IPS-15b (cell line): ENCODE results near the gene SPATA31D4.

ENCODE experiments used
- H3K27me3 ChIP-seq: one replicate; pipeline ENCODE4 v1.6.1; 2013; ENCODE audit warnings: low read length; ENCODE audit not compliant: control insufficient read depth, insufficient read depth
- H3K36me3 ChIP-seq: one replicate; pipeline ENCODE4 v1.6.1; 2013; ENCODE audit warnings: low read length; ENCODE audit not compliant: control insufficient read depth, insufficient read depth
- H3K4me1 ChIP-seq: one replicate; pipeline ENCODE4 v1.6.1; 2013; ENCODE audit warnings: mild to moderate bottlenecking, low read length; ENCODE audit not compliant: control insufficient read depth, insufficient read depth
- H3K4me3 ChIP-seq: one replicate; pipeline ENCODE4 v1.5.1; 2013; ENCODE audit warnings: low read depth, low read length
- H3K9ac ChIP-seq: one replicate; pipeline ENCODE4 v1.6.1; 2013; ENCODE audit warnings: low read depth, mild to moderate bottlenecking, low read length
- H3K9me3 ChIP-seq: one replicate; pipeline ENCODE4 v1.6.1; 2013; ENCODE audit warnings: mild to moderate bottlenecking, low read length; ENCODE audit not compliant: control insufficient read depth, insufficient read depth

The SPATA31D4 gene

GRCh38 chr9:81969971-81970370, 41.7 kb downstream of the SPATA31D4 start:
- H3K9ac ChIP-seq: no peak overlapping the region

GRCh38 chr9:81971727-81972126, 43.5 kb downstream of the SPATA31D4 start:
- Histone ChIP-seq H3K4me3 (no peak overlapping the region), H3K36me3 (no peaks in the 10 kb centered on the region), H3K9ac (no peak overlapping the region), H3K4me1 (no peaks in the 10 kb centered on the region), H3K9me3 (no peaks in the 10 kb centered on the region), H3K27me3 (no peaks in the 10 kb centered on the region)

More at GRCh38 chr9:81969971-81970370, 41.7 kb downstream of the SPATA31D4 start:
- Histone ChIP-seq H3K4me3 (no peak overlapping the region), H3K9me3 (no peaks in the 10 kb centered on the region), H3K36me3 (no peaks in the 10 kb centered on the region), H3K4me1 (no peaks in the 10 kb centered on the region), H3K27me3 (no peaks in the 10 kb centered on the region)

GRCh38 chr9:81974764-81975163, 46.5 kb downstream of the SPATA31D4 start:
- Histone ChIP-seq H3K36me3 (no peaks in the 10 kb centered on the region), H3K27me3 (no peaks in the 10 kb centered on the region), H3K4me3 (no peak overlapping the region), H3K9ac (no peak overlapping the region), H3K9me3 (no peaks in the 10 kb centered on the region), H3K4me1 (no peaks in the 10 kb centered on the region)

- Histone ChIP-seq H3K36me3 (no peaks in the 10 kb centered on the region), H3K9me3 (no peaks in the 10 kb centered on the region), H3K27me3 (no peaks in the 10 kb centered on the region), H3K4me1 (no peaks in the 10 kb centered on the region), H3K4me3 (no peak overlapping the region), H3K9ac (no peak overlapping the region)
Observed at GRCh38 chr9:81976351-81976750, 48.1 kb downstream of the SPATA31D4 start.

GRCh38 chr9:81979196-81979595, 51.0 kb downstream of the SPATA31D4 start:
- no peaks in the 10 kb centered on the region for H3K36me3 ChIP-seq
- H3K9ac ChIP-seq: no peak overlapping the region

GRCh38 chr9:81980568-81980967, 52.3 kb downstream of the SPATA31D4 start:
- H3K27me3 ChIP-seq: no peaks in the 10 kb centered on the region
- no peaks in the 10 kb centered on the region for H3K36me3 ChIP-seq
- no peaks in the 10 kb centered on the region for H3K9me3 ChIP-seq
- no peak overlapping the region for H3K9ac ChIP-seq
- H3K4me3 ChIP-seq: no peak overlapping the region
- no peaks in the 10 kb centered on the region for H3K4me1 ChIP-seq

More at GRCh38 chr9:81979196-81979595, 51.0 kb downstream of the SPATA31D4 start:
- Histone ChIP-seq H3K9me3 (no peaks in the 10 kb centered on the region), H3K4me3 (no peak overlapping the region), H3K27me3 (no peaks in the 10 kb centered on the region), H3K4me1 (no peaks in the 10 kb centered on the region)

GRCh38 chr9:81981883-81982282, 53.7 kb downstream of the SPATA31D4 start:
- H3K27me3 ChIP-seq: no peaks in the 10 kb centered on the region
- H3K9me3 ChIP-seq: no peaks in the 10 kb centered on the region
- no peak overlapping the region for H3K4me3 ChIP-seq
- H3K36me3 ChIP-seq: no peaks in the 10 kb centered on the region
- no peak overlapping the region for H3K9ac ChIP-seq
- H3K4me1 ChIP-seq: no peaks in the 10 kb centered on the region
